Erythroblast (primary cell): ENCODE data around the gene KRTAP12-3.

ENCODE experiments used
- GATA1 ChIP-seq: IDR thresholded peaks from 2 replicates; pipeline ENCODE4 v1.6.1; 2011; ENCODE audit warnings: low read depth, mild to moderate bottlenecking, control low read depth, low read length, moderate library complexity
- POLR2A ChIP-seq: IDR thresholded peaks from 2 replicates; pipeline ENCODE4 v1.6.1; 2011; ENCODE audit warnings: mild to moderate bottlenecking, low read length

DNA sequence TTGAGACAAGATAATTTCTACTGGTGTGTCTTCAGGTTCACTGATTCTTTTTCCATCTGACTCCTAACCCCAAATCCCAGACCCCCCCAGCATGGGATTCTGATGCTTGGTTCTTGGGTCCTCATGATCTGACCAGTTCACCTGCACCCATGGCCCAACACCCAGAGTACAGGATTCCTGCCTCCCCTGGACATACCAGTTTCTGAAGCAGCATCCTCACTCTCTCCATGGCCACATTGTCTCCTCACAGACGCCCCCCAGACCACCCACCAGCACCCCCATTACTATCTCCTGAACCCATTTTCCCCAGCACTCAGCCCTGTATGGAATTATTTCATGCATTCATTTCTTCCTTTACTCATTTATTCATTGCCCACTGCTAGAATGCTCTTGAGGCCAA lies 864 bp upstream of the KRTAP12-3 start:
- TF ChIP-seq POLR2A (no peak), GATA1 (no peak)
